PFSK-1 (cell line): Measurements from ENCODE around the gene ACSL4.

Experiments
- FOXP2 ChIP-seq: optimal IDR thresholded peaks from 2 replicates; pipeline ENCODE3; 2011; ENCODE audit warnings: borderline replicate concordance, control low read depth, inconsistent platforms; ENCODE audit not compliant: insufficient read depth; ENCODE audit errors: extremely low read length, extremely low read depth
- POLR2AphosphoS5 ChIP-seq: IDR thresholded peaks from 2 replicates; pipeline ENCODE4 v1.6.1; 2012; ENCODE audit warnings: low read depth, mild to moderate bottlenecking, control low read depth, low read length, moderate library complexity
- REST ChIP-seq, 2 experiments: IDR thresholded peaks; 2 replicates each; pipeline versions ENCODE4 v1.6.1 to v1.8.0; 2011 to 2012; ENCODE audit warnings: low read depth in 2 of 2, low read length in 2 of 2, control low read depth in 1 of 2, inconsistent platforms in 1 of 2, mild to moderate bottlenecking in 1 of 2, moderate library complexity in 1 of 2; ENCODE audit not compliant: insufficient read depth in 1 of 2
- SIN3A ChIP-seq: IDR thresholded peaks from 2 replicates; pipeline ENCODE4 v1.6.1; 2012; ENCODE audit warnings: mild to moderate bottlenecking, low read length, moderate library complexity, borderline replicate concordance; ENCODE audit not compliant: insufficient read depth
- TAF1 ChIP-seq: IDR thresholded peaks from 2 replicates; pipeline ENCODE4 v1.6.1; 2012; ENCODE audit warnings: low read length, control low read depth, borderline replicate concordance; ENCODE audit not compliant: insufficient read depth

Gene ACSL4

DNA sequence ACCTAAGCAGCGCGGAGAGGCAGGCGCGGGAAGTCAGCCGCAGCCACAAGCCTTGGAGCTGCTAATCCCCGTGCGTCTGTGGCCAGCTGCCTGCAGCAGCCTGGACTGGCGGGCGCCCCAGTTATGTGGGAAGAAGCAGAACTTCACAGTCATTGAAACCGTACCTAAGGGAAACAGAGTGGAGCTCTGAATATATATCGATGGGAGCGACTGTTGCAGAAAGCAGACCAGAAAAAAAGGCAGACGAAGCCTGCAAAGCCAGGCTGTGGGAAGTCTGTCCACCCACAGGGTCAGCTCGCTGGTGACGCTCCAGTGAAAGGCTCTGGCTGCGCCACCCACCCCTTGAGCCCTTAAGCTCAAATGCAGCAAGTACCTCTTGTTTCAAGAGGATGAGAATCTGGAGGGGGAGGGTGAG is 132.8 kb downstream of the ACSL4 start:
- TF ChIP-seq POLR2AphosphoS5 (no peak), TAF1 (no peak), SIN3A (no peak), REST (IDR thresholded peaks at IDR 0.05; ENCODE audit: insufficient read depth in 1 of 2, low read depth in 2 of 2, low read length in 2 of 2) (no peak), FOXP2 (no peak)

- no peak for TF ChIP-seq FOXP2
- no peak for TF ChIP-seq POLR2AphosphoS5
- TF ChIP-seq SIN3A: no peak
- no peak for TF ChIP-seq REST (IDR thresholded peaks at IDR 0.05; ENCODE audit: insufficient read depth in 1 of 2, low read depth in 2 of 2, low read length in 2 of 2)
- TF ChIP-seq TAF1: no peak
Measured at GRCh38 chrX:109596015-109596414, 137.0 kb downstream of the ACSL4 start.
